ENCODE results near the gene NBEA. TPM values are rescaled to one million over a fixed set of nuclear protein-coding genes. Genes with fewer than 3 reads are reported as not detected.

Gene NBEA
- total RNA-seq, 1 experiment from 2014 or later: 3.3 TPM

GRCh38 chr13:35292329-35292728 is 350.3 kb downstream of the NBEA start:
- ChIA-PET POLR2A (no interaction called here), CTCF (no interaction called here)

GRCh38 chr13:35293579-35294226 is 351.6 kb downstream of the NBEA start:
- TF ChIP-seq TCF7L2 (IDR thresholded peaks at IDR 0.05; ENCODE audit: low read depth, low read length): no peak
- TF ChIP-seq SIN3A (IDR thresholded peaks at IDR 0.05; ENCODE audit: borderline replicate concordance, insufficient read depth, low read depth, low read length): no peak
- no peak for TF ChIP-seq REST (IDR thresholded peaks at IDR 0.05; ENCODE audit: insufficient read depth in 1 of 2, low read depth in 2 of 2, low read length in 1 of 2)
- TF ChIP-seq, protein P1, sequence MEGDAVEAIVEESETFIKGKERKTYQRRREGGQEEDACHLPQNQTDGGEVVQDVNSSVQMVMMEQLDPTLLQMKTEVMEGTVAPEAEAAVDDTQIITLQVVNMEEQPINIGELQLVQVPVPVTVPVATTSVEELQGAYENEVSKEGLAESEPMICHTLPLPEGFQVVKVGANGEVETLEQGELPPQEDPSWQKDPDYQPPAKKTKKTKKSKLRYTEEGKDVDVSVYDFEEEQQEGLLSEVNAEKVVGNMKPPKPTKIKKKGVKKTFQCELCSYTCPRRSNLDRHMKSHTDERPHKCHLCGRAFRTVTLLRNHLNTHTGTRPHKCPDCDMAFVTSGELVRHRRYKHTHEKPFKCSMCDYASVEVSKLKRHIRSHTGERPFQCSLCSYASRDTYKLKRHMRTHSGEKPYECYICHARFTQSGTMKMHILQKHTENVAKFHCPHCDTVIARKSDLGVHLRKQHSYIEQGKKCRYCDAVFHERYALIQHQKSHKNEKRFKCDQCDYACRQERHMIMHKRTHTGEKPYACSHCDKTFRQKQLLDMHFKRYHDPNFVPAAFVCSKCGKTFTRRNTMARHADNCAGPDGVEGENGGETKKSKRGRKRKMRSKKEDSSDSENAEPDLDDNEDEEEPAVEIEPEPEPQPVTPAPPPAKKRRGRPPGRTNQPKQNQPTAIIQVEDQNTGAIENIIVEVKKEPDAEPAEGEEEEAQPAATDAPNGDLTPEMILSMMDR (IDR thresholded peaks at IDR 0.05): no peak
- TF ChIP-seq POLR2AphosphoS5 (IDR thresholded peaks at IDR 0.05; ENCODE audit: low read depth, low read length): no peak
- POLR2A ChIA-PET: no interaction called here
- no peak for ATAC-seq
- H3K36me3 ChIP-seq (ENCODE audit: control insufficient read depth, insufficient read depth, low read length): no peaks in the 10 kb centered on the region
- intact Hi-C loops (cut with micrococcal nuclease; ENCODE audit: unreplicated experiment): no loop called here
- H3K27me3 ChIP-seq (ENCODE audit: control insufficient read depth, insufficient read depth, low read length): no peaks in the 10 kb centered on the region
- no peak overlapping the region for H3K4me3 ChIP-seq (ENCODE audit: low read depth in 2 of 2, low read length in 2 of 2)
- H3K27ac ChIP-seq (ENCODE audit: low read length): no peak overlapping the region
- CTCF ChIA-PET: no interaction called here
- in situ Hi-C loops (cut with HindIII; ENCODE audit: low pct_unique_long_range_greater_than_20kb, low sequenced_read_pairs): no loop called here
- no peaks in the 10 kb centered on the region for H3K9me3 ChIP-seq (ENCODE audit: control insufficient read depth, insufficient read depth, low read depth, low read length)
- no TSS peak for BruUV-seq (replicated peaks)
- no peak for DNase-seq (ENCODE audit: low read depth, low spot score)
- no peaks in the 10 kb centered on the region for H3K4me1 ChIP-seq (ENCODE audit: control insufficient read depth, insufficient read depth, low read length)

More at GRCh38 chr13:35292329-35292728, 350.3 kb downstream of the NBEA start:
- TF ChIP-seq SIN3A (IDR thresholded peaks at IDR 0.05; ENCODE audit: borderline replicate concordance, insufficient read depth, low read depth, low read length): no peak
- TF ChIP-seq REST (IDR thresholded peaks at IDR 0.05; ENCODE audit: insufficient read depth in 1 of 2, low read depth in 2 of 2, low read length in 1 of 2): no peak
- TF ChIP-seq, protein P1 (IDR thresholded peaks at IDR 0.05): no peak
- TF ChIP-seq POLR2AphosphoS5 (IDR thresholded peaks at IDR 0.05; ENCODE audit: low read depth, low read length): no peak
- no peak for TF ChIP-seq TCF7L2 (IDR thresholded peaks at IDR 0.05; ENCODE audit: low read depth, low read length)
- no peak overlapping the region for H3K4me3 ChIP-seq (ENCODE audit: low read depth in 2 of 2, low read length in 2 of 2)
- H3K4me1 ChIP-seq (ENCODE audit: control insufficient read depth, insufficient read depth, low read length): no peaks in the 10 kb centered on the region
- no TSS peak for BruUV-seq (replicated peaks)
- no peak overlapping the region for H3K27ac ChIP-seq (ENCODE audit: low read length)
- no peaks in the 10 kb centered on the region for H3K36me3 ChIP-seq (ENCODE audit: control insufficient read depth, insufficient read depth, low read length)
- H3K9me3 ChIP-seq (ENCODE audit: control insufficient read depth, insufficient read depth, low read depth, low read length): no peaks in the 10 kb centered on the region
- DNase-seq (ENCODE audit: low read depth, low spot score): no peak
- no peak for ATAC-seq
- in situ Hi-C loops (cut with HindIII; ENCODE audit: low pct_unique_long_range_greater_than_20kb, low sequenced_read_pairs): no loop called here
- intact Hi-C loops (cut with micrococcal nuclease; ENCODE audit: unreplicated experiment): no loop called here
- no peaks in the 10 kb centered on the region for H3K27me3 ChIP-seq (ENCODE audit: control insufficient read depth, insufficient read depth, low read length)
